HepG2 (cell line): ENCODE measurements around the gene CORT. TPM values are rescaled to one million over a fixed set of nuclear protein-coding genes. Genes with fewer than 3 reads are reported as not detected.

Experiments used
- FOXJ3 ChIP-seq: sonication (generic); formaldehyde crosslinking; IDR thresholded peaks from 2 replicates; pipeline ENCODE4 v1.4.0; 2020; ENCODE audit warnings: missing genetic modification reagents, mild to moderate bottlenecking, borderline replicate concordance
- HDAC2 ChIP-seq: sonication (generic); formaldehyde crosslinking; IDR thresholded peaks from 2 replicates; pipeline ENCODE4 v1.4.0; 2020; ENCODE audit warnings: missing genetic modification reagents
- HNRNPK ChIP-seq: fragments of 200-400 bp; formaldehyde crosslinking; IDR thresholded peaks from 2 replicates; pipeline ENCODE4 v1.6.1; 2018; ENCODE audit warnings: low read length, low read depth, moderate library complexity, mild to moderate bottlenecking; ENCODE audit not compliant: poor library complexity, severe bottlenecking
- PHF20 ChIP-seq: sonication (generic); formaldehyde crosslinking; IDR thresholded peaks from 2 replicates; pipeline ENCODE4 v1.5.0; 2020; ENCODE audit warnings: mild to moderate bottlenecking, missing genetic modification reagents
- ZBTB20 ChIP-seq: sonication (generic); formaldehyde crosslinking; IDR thresholded peaks from 2 replicates; pipeline ENCODE4 v1.8.1; 2023; ENCODE audit warnings: missing genetic modification reagents, low read depth, mild to moderate bottlenecking, borderline replicate concordance
- ZNF101 ChIP-seq: sonication (generic); formaldehyde crosslinking; IDR thresholded peaks from 2 replicates; pipeline ENCODE4 v1.4.0; 2020; ENCODE audit warnings: mild to moderate bottlenecking, low read depth, missing genetic modification reagents, borderline replicate concordance
- ZNF329 ChIP-seq: sonication (generic); formaldehyde crosslinking; IDR thresholded peaks from 2 replicates; pipeline ENCODE4 v1.9.0; 2021; ENCODE audit warnings: low read depth, mild to moderate bottlenecking, missing genetic modification reagents
- ZNF646 ChIP-seq: sonication (generic); formaldehyde crosslinking; IDR thresholded peaks from 2 replicates; pipeline ENCODE4 v1.9.0; 2021; ENCODE audit warnings: mild to moderate bottlenecking, missing genetic modification reagents
- ZNF768 ChIP-seq: sonication (generic); formaldehyde crosslinking; IDR thresholded peaks from 2 replicates; pipeline ENCODE4 v1.4.0; 2020; ENCODE audit warnings: missing genetic modification reagents
- ZSCAN31 ChIP-seq: sonication (generic); formaldehyde crosslinking; IDR thresholded peaks from 2 replicates; pipeline ENCODE4 v1.5.0; 2020; ENCODE audit warnings: low read depth, mild to moderate bottlenecking, missing genetic modification reagents
- polyA plus RNA-seq, 8 experiments: library from polyadenylated mRNA; depleted of rRNA in 3 of 8; stranded (reverse) in 7 of 8; unstranded in 1 of 8; fragments of >200 nt; fragmentation: Illumina TruSeq in 4 of 8; extraction: Trizol in 4 of 8; gene quantifications; 2 replicates each; pipeline versions ENCODE4 v1.2.1 to v1.2.3, GENCODE V29; 2011 to 2016; ENCODE audit warnings: low read depth in 4 of 8, missing spikeins in 1 of 8, mixed read lengths in 1 of 8; ENCODE audit not compliant: insufficient read depth in 1 of 8
- total RNA-seq, 5 experiments: library from RNA; depleted of rRNA; stranded (reverse); fragments of >200 nt; fragmentation: Illumina TruSeq; extraction: Trizol; gene quantifications; 2 replicates each; pipeline ENCODE4 v1.2.3, GENCODE V29; 2016; ENCODE audit warnings: low read depth in 1 of 5
- TF ChIP-seq, protein P1 (sequence below): IDR thresholded peaks from 2 replicates; pipeline ENCODE4 v1.6.1; 2016; ENCODE audit warnings: low read depth, control low read depth
- TF ChIP-seq, protein P2 (sequence below): sonication (generic); formaldehyde crosslinking; IDR thresholded peaks from 2 replicates; pipeline ENCODE4 v1.4.0; 2020; ENCODE audit warnings: missing genetic modification reagents
- TF ChIP-seq, protein P3 (sequence below): sonication (generic); formaldehyde crosslinking; IDR thresholded peaks from 2 replicates; pipeline ENCODE4 v1.4.0; 2020; ENCODE audit warnings: missing genetic modification reagents, borderline replicate concordance

The CORT gene
- total and polyA plus RNA-seq, 2 of the 13 experiments (the other 11 are each of a cell fraction or from before 2014, with no cell fraction given), result 0.11 to 0.62 TPM

GRCh38 chr1:10474613-10475507, 25.0 kb downstream of the CORT start, which contains the start of gene PEX14 (continued):
- TF ChIP-seq HDAC2 (CRISPR knock-in tag), result peak; percentile 52; the same call in 1 of the 2 replicates
- TF ChIP-seq, protein P1, sequence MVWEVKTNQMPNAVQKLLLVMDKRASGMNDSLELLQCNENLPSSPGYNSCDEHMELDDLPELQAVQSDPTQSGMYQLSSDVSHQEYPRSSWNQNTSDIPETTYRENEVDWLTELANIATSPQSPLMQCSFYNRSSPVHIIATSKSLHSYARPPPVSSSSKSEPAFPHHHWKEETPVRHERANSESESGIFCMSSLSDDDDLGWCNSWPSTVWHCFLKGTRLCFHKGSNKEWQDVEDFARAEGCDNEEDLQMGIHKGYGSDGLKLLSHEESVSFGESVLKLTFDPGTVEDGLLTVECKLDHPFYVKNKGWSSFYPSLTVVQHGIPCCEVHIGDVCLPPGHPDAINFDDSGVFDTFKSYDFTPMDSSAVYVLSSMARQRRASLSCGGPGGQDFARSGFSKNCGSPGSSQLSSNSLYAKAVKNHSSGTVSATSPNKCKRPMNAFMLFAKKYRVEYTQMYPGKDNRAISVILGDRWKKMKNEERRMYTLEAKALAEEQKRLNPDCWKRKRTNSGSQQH (CRISPR knock-in tag), result peak; percentile 78; the same call in 1 of the 2 replicates
- TF ChIP-seq PHF20 (CRISPR knock-in tag), result peak; percentile 87
- TF ChIP-seq ZNF768 (CRISPR knock-in tag), result peak; percentile 32; the same call in 1 of the 2 replicates
- peak; percentile 66 for TF ChIP-seq HNRNPK
- TF ChIP-seq ZNF646 (CRISPR knock-in tag), result no peak
- TF ChIP-seq FOXJ3 (CRISPR knock-in tag), result no peak
- no peak for TF ChIP-seq ZNF329
- no peak for TF ChIP-seq ZNF101 (CRISPR knock-in tag)
- peak; percentile 82; the same call in 1 of the 2 replicates for TF ChIP-seq ZBTB20 (CRISPR knock-in tag)
- TF ChIP-seq, protein P2, sequence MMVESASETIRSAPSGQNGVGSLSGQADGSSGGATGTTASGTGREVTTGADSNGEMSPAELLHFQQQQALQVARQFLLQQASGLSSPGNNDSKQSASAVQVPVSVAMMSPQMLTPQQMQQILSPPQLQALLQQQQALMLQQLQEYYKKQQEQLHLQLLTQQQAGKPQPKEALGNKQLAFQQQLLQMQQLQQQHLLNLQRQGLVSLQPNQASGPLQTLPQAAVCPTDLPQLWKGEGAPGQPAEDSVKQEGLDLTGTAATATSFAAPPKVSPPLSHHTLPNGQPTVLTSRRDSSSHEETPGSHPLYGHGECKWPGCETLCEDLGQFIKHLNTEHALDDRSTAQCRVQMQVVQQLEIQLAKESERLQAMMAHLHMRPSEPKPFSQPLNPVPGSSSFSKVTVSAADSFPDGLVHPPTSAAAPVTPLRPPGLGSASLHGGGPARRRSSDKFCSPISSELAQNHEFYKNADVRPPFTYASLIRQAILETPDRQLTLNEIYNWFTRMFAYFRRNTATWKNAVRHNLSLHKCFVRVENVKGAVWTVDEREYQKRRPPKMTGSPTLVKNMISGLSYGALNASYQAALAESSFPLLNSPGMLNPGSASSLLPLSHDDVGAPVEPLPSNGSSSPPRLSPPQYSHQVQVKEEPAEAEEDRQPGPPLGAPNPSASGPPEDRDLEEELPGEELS (CRISPR knock-in tag), result peak; percentile 33; the same call in 1 of the 2 replicates
- TF ChIP-seq, protein P3, sequence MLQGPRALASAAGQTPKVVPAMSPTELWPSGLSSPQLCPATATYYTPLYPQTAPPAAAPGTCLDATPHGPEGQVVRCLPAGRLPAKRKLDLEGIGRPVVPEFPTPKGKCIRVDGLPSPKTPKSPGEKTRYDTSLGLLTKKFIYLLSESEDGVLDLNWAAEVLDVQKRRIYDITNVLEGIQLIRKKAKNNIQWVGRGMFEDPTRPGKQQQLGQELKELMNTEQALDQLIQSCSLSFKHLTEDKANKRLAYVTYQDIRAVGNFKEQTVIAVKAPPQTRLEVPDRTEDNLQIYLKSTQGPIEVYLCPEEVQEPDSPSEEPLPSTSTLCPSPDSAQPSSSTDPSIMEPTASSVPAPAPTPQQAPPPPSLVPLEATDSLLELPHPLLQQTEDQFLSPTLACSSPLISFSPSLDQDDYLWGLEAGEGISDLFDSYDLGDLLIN (CRISPR knock-in tag), result 0 out of 2 replicates have a peak, but pooled peaks have one; percentile 59
- no peak for TF ChIP-seq ZSCAN31 (CRISPR knock-in tag)
